ENCODE data around the gene PTPRR.
"Not testable (repeated sequence)": the region's sequence is repeated elsewhere in the genome, so short reads cannot be mapped to it uniquely, and the experiment has no call there.

The PTPRR gene

GRCh38 chr12:70771581-70771980, 149.0 kb downstream of the PTPRR start:
- in situ Hi-C loops (cut with HindIII; ENCODE audit: low pct_ligation_motif_present, low pct_unique_long_range_greater_than_20kb, low sequenced_read_pairs), result no loop called here
- no peak for DNase-seq

- DNase-seq, result no peak
- in situ Hi-C loops (cut with HindIII; ENCODE audit: low pct_ligation_motif_present, low pct_unique_long_range_greater_than_20kb, low sequenced_read_pairs), result no loop called here
Observed at GRCh38 chr12:70763666-70764065, 156.9 kb downstream of the PTPRR start.

GRCh38 chr12:70762000-70762399, 158.5 kb downstream of the PTPRR start:
- in situ Hi-C loops (cut with HindIII; ENCODE audit: low pct_ligation_motif_present, low pct_unique_long_range_greater_than_20kb, low sequenced_read_pairs), result no loop called here
- no peak for DNase-seq

- no peak for DNase-seq
- in situ Hi-C loops (cut with HindIII; ENCODE audit: low pct_ligation_motif_present, low pct_unique_long_range_greater_than_20kb, low sequenced_read_pairs), result no loop called here
Observed at GRCh38 chr12:70759161-70759918, 161.2 kb downstream of the PTPRR start.

- in situ Hi-C loops (cut with HindIII; ENCODE audit: low pct_ligation_motif_present, low pct_unique_long_range_greater_than_20kb, low sequenced_read_pairs), result no loop called here
- no peak for DNase-seq
Observed at GRCh38 chr12:70758494-70758845, 162.1 kb downstream of the PTPRR start.

GRCh38 chr12:70757830-70758493, 162.6 kb downstream of the PTPRR start:
- no peak for DNase-seq
- in situ Hi-C loops (cut with HindIII; ENCODE audit: low pct_ligation_motif_present, low pct_unique_long_range_greater_than_20kb, low sequenced_read_pairs), result no loop called here

GRCh38 chr12:70756791-70757190, 163.7 kb downstream of the PTPRR start:
- no peak for DNase-seq
- in situ Hi-C loops (cut with HindIII; ENCODE audit: low pct_ligation_motif_present, low pct_unique_long_range_greater_than_20kb, low sequenced_read_pairs), result no loop called here

- in situ Hi-C loops (cut with HindIII; ENCODE audit: low pct_ligation_motif_present, low pct_unique_long_range_greater_than_20kb, low sequenced_read_pairs), result no loop called here
- no peak for DNase-seq
Observed at GRCh38 chr12:70756118-70756517, 164.4 kb downstream of the PTPRR start.

- DNase-seq, result no peak
- in situ Hi-C loops (cut with HindIII; ENCODE audit: low pct_ligation_motif_present, low pct_unique_long_range_greater_than_20kb, low sequenced_read_pairs), result no loop called here
Observed at GRCh38 chr12:70754330-70754741, 166.2 kb downstream of the PTPRR start.

- in situ Hi-C loops (cut with HindIII; ENCODE audit: low pct_ligation_motif_present, low pct_unique_long_range_greater_than_20kb, low sequenced_read_pairs), result no loop called here
- DNase-seq, result no peak
Observed at GRCh38 chr12:70752327-70752726, 168.2 kb downstream of the PTPRR start.

- no peak for DNase-seq
- in situ Hi-C loops (cut with HindIII; ENCODE audit: low pct_ligation_motif_present, low pct_unique_long_range_greater_than_20kb, low sequenced_read_pairs), result no loop called here
Observed at GRCh38 chr12:70749931-70750330, 170.6 kb downstream of the PTPRR start.

GRCh38 chr12:70748809-70749208, 171.7 kb downstream of the PTPRR start:
- in situ Hi-C loops (cut with HindIII; ENCODE audit: low pct_ligation_motif_present, low pct_unique_long_range_greater_than_20kb, low sequenced_read_pairs), result no loop called here
- DNase-seq, result no peak

GRCh38 chr12:70747445-70748260, 172.9 kb downstream of the PTPRR start:
- DNase-seq, result no peak
- in situ Hi-C loops (cut with HindIII; ENCODE audit: low pct_ligation_motif_present, low pct_unique_long_range_greater_than_20kb, low sequenced_read_pairs), result no loop called here

GRCh38 chr12:70745048-70745447, 175.5 kb downstream of the PTPRR start:
- in situ Hi-C loops (cut with HindIII; ENCODE audit: low pct_ligation_motif_present, low pct_unique_long_range_greater_than_20kb, low sequenced_read_pairs), result no loop called here
- no peak for DNase-seq

- no peak for DNase-seq
- in situ Hi-C loops (cut with HindIII; ENCODE audit: low pct_ligation_motif_present, low pct_unique_long_range_greater_than_20kb, low sequenced_read_pairs), result no loop called here
Observed at GRCh38 chr12:70744178-70744577, 176.4 kb downstream of the PTPRR start.

GRCh38 chr12:70741256-70741655, 179.3 kb downstream of the PTPRR start:
- in situ Hi-C loops (cut with HindIII; ENCODE audit: low pct_ligation_motif_present, low pct_unique_long_range_greater_than_20kb, low sequenced_read_pairs), result no loop called here

GRCh38 chr12:70739756-70740155, 180.8 kb downstream of the PTPRR start:
- no peak for DNase-seq
- in situ Hi-C loops (cut with HindIII; ENCODE audit: low pct_ligation_motif_present, low pct_unique_long_range_greater_than_20kb, low sequenced_read_pairs), result no loop called here

More at GRCh38 chr12:70741256-70741655, 179.3 kb downstream of the PTPRR start:
- DNase-seq, result no peak

GRCh38 chr12:70736351-70737133, 184.0 kb downstream of the PTPRR start:
- DNase-seq, result no peak
- in situ Hi-C loops (cut with HindIII; ENCODE audit: low pct_ligation_motif_present, low pct_unique_long_range_greater_than_20kb, low sequenced_read_pairs), result no loop called here

- in situ Hi-C loops (cut with HindIII; ENCODE audit: low pct_ligation_motif_present, low pct_unique_long_range_greater_than_20kb, low sequenced_read_pairs), result not testable (repeated sequence)
Observed at GRCh38 chr12:70735197-70735596, 185.3 kb downstream of the PTPRR start.

More at GRCh38 chr12:70735197-70735596, 185.3 kb downstream of the PTPRR start:
- not testable (repeated sequence) for DNase-seq
